ENCODE data around the gene ZNF592. TPM values are rescaled to one million over a fixed set of nuclear protein-coding genes. Genes with fewer than 3 reads are reported as not detected.
A peak's percentile ranks its signal among the peaks of the same experiment; 100 is the strongest.

The ZNF592 gene
- total and polyA plus RNA-seq, 7 donors = 13.1 to 43.3 (median 33.8) TPM

DNA sequence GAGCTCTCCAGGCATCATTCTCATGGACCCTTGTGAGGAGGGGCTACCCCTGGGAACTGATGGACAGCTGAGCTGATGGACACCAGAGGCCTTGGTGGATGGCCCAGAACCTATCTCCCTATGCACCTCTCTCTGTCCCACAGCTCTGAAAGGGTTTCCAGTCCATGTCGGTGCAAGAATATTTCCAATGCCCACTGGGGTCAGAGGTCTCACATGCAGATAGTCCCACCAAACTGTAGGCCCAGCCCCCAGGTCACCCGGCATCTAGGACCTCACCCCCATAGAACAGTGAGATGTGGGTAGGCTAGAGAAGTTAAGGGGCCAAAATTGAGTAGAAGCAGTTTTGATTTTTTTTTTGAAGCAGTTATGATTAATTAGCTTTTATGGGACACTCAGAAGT is 71.4 kb downstream of the ZNF592 start:
- peak overlapping the region; percentile 99 for H3K27ac ChIP-seq
- intact Hi-C loops (cut with DNase I) = loop anchor here (2.0 to 5.0 kb wide), 3 partner anchors 55 to 167 kb away; partner anchors contain the start of genes WDR73 (in 1 of the 2) and ZNF592 (in 1 of the 2)
- no peaks in the 10 kb centered on the region for H3K27me3 ChIP-seq (ENCODE audit: insufficient read depth in 3 of 3, low read length in 2 of 3)
- H3K4me3 ChIP-seq = peak overlapping the region; percentile 90
- DNase-seq = no peak
- H3K36me3 ChIP-seq (ENCODE audit: insufficient read depth in 1 of 2, low read depth in 1 of 2) = peaks cover 4 to 28% of the 10 kb centered on the region in 2 donors
- TF ChIP-seq, protein P1, sequence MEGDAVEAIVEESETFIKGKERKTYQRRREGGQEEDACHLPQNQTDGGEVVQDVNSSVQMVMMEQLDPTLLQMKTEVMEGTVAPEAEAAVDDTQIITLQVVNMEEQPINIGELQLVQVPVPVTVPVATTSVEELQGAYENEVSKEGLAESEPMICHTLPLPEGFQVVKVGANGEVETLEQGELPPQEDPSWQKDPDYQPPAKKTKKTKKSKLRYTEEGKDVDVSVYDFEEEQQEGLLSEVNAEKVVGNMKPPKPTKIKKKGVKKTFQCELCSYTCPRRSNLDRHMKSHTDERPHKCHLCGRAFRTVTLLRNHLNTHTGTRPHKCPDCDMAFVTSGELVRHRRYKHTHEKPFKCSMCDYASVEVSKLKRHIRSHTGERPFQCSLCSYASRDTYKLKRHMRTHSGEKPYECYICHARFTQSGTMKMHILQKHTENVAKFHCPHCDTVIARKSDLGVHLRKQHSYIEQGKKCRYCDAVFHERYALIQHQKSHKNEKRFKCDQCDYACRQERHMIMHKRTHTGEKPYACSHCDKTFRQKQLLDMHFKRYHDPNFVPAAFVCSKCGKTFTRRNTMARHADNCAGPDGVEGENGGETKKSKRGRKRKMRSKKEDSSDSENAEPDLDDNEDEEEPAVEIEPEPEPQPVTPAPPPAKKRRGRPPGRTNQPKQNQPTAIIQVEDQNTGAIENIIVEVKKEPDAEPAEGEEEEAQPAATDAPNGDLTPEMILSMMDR (IDR thresholded peaks at IDR 0.05) = no peak
- no peaks in the 10 kb centered on the region for H3K9me3 ChIP-seq
- peaks cover 68% of the 10 kb centered on the region for H3K4me1 ChIP-seq
- no peak for ATAC-seq
- WGBS, 3 donors = 43 to 62% (median 51%) methylated on average over 2 of the region's 2 CpGs

GRCh38 chr15:84821501-84822021 is 73.2 kb downstream of the ZNF592 start:
- WGBS, 3 donors = 34 to 38% (median 38%) methylated on average over 8 of the region's 8 CpGs
- no peak for ATAC-seq

DNA sequence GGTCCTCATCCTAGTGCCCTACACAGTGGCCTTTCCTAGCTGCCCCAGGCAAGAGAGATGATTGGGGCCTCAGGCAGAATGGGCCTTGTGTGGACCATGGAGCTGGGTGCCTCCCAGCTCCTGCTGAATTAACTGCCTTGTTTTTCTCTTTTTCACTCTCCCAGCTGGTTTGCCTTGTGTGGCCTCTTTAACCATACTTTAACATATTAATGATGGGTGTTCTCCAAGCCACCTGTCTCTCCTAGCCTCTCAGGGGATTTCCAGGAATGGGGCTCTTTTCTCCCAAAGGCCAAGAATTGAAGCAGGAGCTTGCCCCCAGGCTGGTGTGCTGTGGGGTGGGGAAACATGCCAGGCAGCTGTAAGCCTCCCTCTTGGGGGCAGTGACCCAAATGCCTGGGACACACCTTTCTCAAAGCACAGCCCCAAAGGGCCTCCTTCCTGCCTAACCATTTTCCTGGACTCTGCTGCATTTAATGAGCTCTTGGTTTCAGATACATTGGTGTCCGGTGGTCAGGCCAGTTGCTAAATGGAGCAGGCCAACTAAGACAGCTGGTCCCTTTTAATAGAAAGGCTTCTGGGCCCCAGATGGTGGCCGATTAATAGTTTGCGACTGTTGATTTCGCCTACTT is 74.4 kb downstream of the ZNF592 start:
- peak overlapping the region; percentile 90 for H3K4me3 ChIP-seq
- peaks cover 4 to 43% of the 10 kb centered on the region in 2 donors for H3K36me3 ChIP-seq (ENCODE audit: insufficient read depth in 1 of 2, low read depth in 1 of 2)
- TF ChIP-seq, protein P1 (IDR thresholded peaks at IDR 0.05) = no peak
- H3K27ac ChIP-seq = peak overlapping the region; percentile 99
- DNase-seq (no peak), ATAC-seq (peak; percentile 18 to 55 (median 31))
- intact Hi-C loops (cut with DNase I) = no loop called here
- peaks cover 92% of the 10 kb centered on the region for H3K4me1 ChIP-seq
- no peaks in the 10 kb centered on the region for H3K9me3 ChIP-seq
- 20 to 30% (median 23%) methylated on average over 4 of the region's 4 CpGs for WGBS, 3 donors
- H3K27me3 ChIP-seq (ENCODE audit: insufficient read depth in 3 of 3, low read length in 2 of 3) = no peaks in the 10 kb centered on the region

More at GRCh38 chr15:84821501-84822021, 73.2 kb downstream of the ZNF592 start:
- Histone ChIP-seq H3K4me1 (peaks cover 84% of the 10 kb centered on the region), H3K36me3 (ENCODE audit: insufficient read depth in 1 of 2, low read depth in 1 of 2) (peaks cover 4 to 33% of the 10 kb centered on the region in 2 donors), H3K27me3 (ENCODE audit: insufficient read depth in 3 of 3, low read length in 2 of 3) (no peaks in the 10 kb centered on the region), H3K4me3 (peak overlapping the region; percentile 90), H3K9me3 (no peaks in the 10 kb centered on the region), H3K27ac (peak overlapping the region; percentile 99)
- TF ChIP-seq, protein P1 (IDR thresholded peaks at IDR 0.05) = no peak
- DNase-seq = no peak
- intact Hi-C loops (cut with DNase I) = no loop called here

- H3K4me1 ChIP-seq = peaks cover 98% of the 10 kb centered on the region
- peaks cover 8 to 48% of the 10 kb centered on the region in 2 donors for H3K36me3 ChIP-seq (ENCODE audit: insufficient read depth in 1 of 2, low read depth in 1 of 2)
- no peak for ATAC-seq
- 44 to 48% (median 48%) methylated on average over 3 of the region's 3 CpGs for WGBS, 3 donors
- intact Hi-C loops (cut with DNase I) = no loop called here
- peak overlapping the region; percentile 90 for H3K4me3 ChIP-seq
- peak overlapping the region; percentile 99 for H3K27ac ChIP-seq
- no peaks in the 10 kb centered on the region for H3K9me3 ChIP-seq
- DNase-seq = no peak
- TF ChIP-seq, protein P1 (IDR thresholded peaks at IDR 0.05) = no peak
- no peaks in the 10 kb centered on the region for H3K27me3 ChIP-seq (ENCODE audit: insufficient read depth in 3 of 3, low read length in 2 of 3)
Measured at GRCh38 chr15:84823282-84823878, 75.0 kb downstream of the ZNF592 start.
